H1 (cell line): ENCODE data around the gene SLC44A5. TPM values are rescaled to one million over a fixed set of nuclear protein-coding genes. Genes with fewer than 3 reads are reported as not detected.

ENCODE experiments used
- CBX8 ChIP-seq: fragments of 300-800, 300-1000 bp; sonication (generic); IDR thresholded peaks from 2 replicates; pipeline ENCODE4 v1.7.1; 2016; ENCODE audit warnings: low read depth, low read length, borderline replicate concordance
- CTCF ChIP-seq, 3 experiments: IDR thresholded peaks; 1 replicate in 2 of 3; 2 replicates in 1 of 3; pipeline versions ENCODE4 v1.5.1 to v1.6.1; 2011; ENCODE audit warnings: low read length in 3 of 3, mild to moderate bottlenecking in 3 of 3, inconsistent platforms in 2 of 3, low read depth in 1 of 3, moderate library complexity in 1 of 3; ENCODE audit not compliant: insufficient read depth in 1 of 3; ENCODE audit errors: control extremely low read depth in 1 of 3
- KDM5A ChIP-seq: fragments of 200-600 bp; IDR thresholded peaks from 2 replicates; pipeline ENCODE4 v1.7.1; 2012; ENCODE audit warnings: mild to moderate bottlenecking, low read length, inconsistent platforms, mixed read lengths
- POLR2AphosphoS5 ChIP-seq: IDR thresholded peaks from 2 replicates; pipeline ENCODE4 v1.6.1; 2011; ENCODE audit warnings: low read depth, low read length
- RAD21 ChIP-seq, 2 experiments: IDR thresholded peaks in 1 of 2; conservative IDR thresholded peaks in 1 of 2; 2 replicates each; pipeline ENCODE4 v1.6.1; 2011; ENCODE audit warnings: low read depth in 2 of 2, low read length in 2 of 2, improper control_type of control experiment in 1 of 2, inconsistent platforms in 1 of 2, mild to moderate bottlenecking in 1 of 2, moderate library complexity in 1 of 2
- RNF2 ChIP-seq: fragments of 200-900, 300-1000 bp; sonication (generic); IDR thresholded peaks from 2 replicates; pipeline ENCODE4 v1.7.1; 2016; ENCODE audit warnings: borderline replicate concordance, low read depth, mild to moderate bottlenecking, antibody characterized with exemption, low read length; ENCODE audit not compliant: poor library complexity, severe bottlenecking; ENCODE audit errors: missing control alignments
- SIX5 ChIP-seq: IDR thresholded peaks from 2 replicates; pipeline ENCODE4 v1.6.1; 2011; ENCODE audit warnings: mild to moderate bottlenecking, low read depth, low read length
- SP4 ChIP-seq: IDR thresholded peaks from 2 replicates; pipeline ENCODE4 v1.6.1; 2012; ENCODE audit warnings: low read length, inconsistent platforms
- SRF ChIP-seq: IDR thresholded peaks from 2 replicates; pipeline ENCODE4 v1.6.1; 2011; ENCODE audit warnings: mild to moderate bottlenecking, low read depth, low read length, moderate library complexity
- TEAD4 ChIP-seq: IDR thresholded peaks from 2 replicates; pipeline ENCODE4 v1.6.1; 2012; ENCODE audit warnings: low read depth, low read length, inconsistent platforms, mixed read lengths
- YY1 ChIP-seq: IDR thresholded peaks from 2 replicates; pipeline ENCODE4 v1.6.1; 2011; ENCODE audit warnings: low read depth, mild to moderate bottlenecking, low read length
- polyA plus RNA-seq, 7 experiments: library from polyadenylated mRNA; depleted of rRNA in 3 of 7; stranded (reverse) in 5 of 7; unstranded in 2 of 7; fragments of >200 nt in 5 of 7; fragments of 200-250 nt in 2 of 7; gene quantifications; 1 replicate in 5 of 7; 2 replicates in 1 of 7; 4 replicates in 1 of 7; pipeline versions ENCODE4 v1.2.1 to v1.2.3, GENCODE V29; 2011 to 2013; ENCODE audit warnings: missing spikeins in 2 of 7, mixed read lengths in 2 of 7
- total RNA-seq: library from RNA; stranded (reverse); fragmentation: NEBNext Ultra II Directional; extraction: Animal tissue kit (Norgen Biotek cat#: 25700); gene quantifications from 2 replicates; pipeline ENCODE4 v1.2.1, GENCODE V29; 2021

SLC44A5 gene
- total and polyA plus RNA-seq, 2 of the 8 experiments (the other 6 are each of a cell fraction or from before 2014, with no cell fraction given), result 1.8 to 3.3 TPM

- TF ChIP-seq CTCF (IDR thresholded peaks at IDR 0.05; ENCODE audit: control extremely low read depth in 1 of 3, insufficient read depth in 1 of 3, low read depth in 1 of 3, low read length in 3 of 3) (no peak), YY1 (no peak), POLR2AphosphoS5 (no peak), TEAD4 (no peak), SRF (no peak), RAD21 (IDR thresholded peaks at IDR 0.05 in 1 of 2, conservative IDR thresholded peaks at IDR 0.05 in 1 of 2; ENCODE audit: low read depth in 2 of 2, low read length in 2 of 2) (no peak), RNF2 (no peak), KDM5A (no peak), SIX5 (no peak), SP4 (no peak), CBX8 (no peak)
Measured at GRCh38 chr1:75554870-75555269, 56.0 kb downstream of the SLC44A5 start (continued).
